Brain microvascular endothelial cell (primary cell): ENCODE results near the gene LRP6.

Source experiments
- DNase-seq: peaks from one replicate; pipeline ENCODE4 v3.0.0-alpha.2; 2020
- H3K27ac ChIP-seq: fragments of 250-450 bp; sonication (Bioruptor Pico); 2 replicates; pipeline ENCODE4 v1.5.1; 2020; ENCODE audit warnings: mild to moderate bottlenecking, moderate library complexity
- H3K27me3 ChIP-seq: fragments of 250-450 bp; sonication (Bioruptor Pico); replicated peaks from 2 replicates; pipeline ENCODE4 v1.5.1; 2020; ENCODE audit warnings: mild to moderate bottlenecking
- H3K36me3 ChIP-seq: fragments of 250-450 bp; sonication (Bioruptor Pico); replicated peaks from 2 replicates; pipeline ENCODE4 v1.5.1; 2020; ENCODE audit warnings: mild to moderate bottlenecking
- H3K4me3 ChIP-seq: 2 replicates; pipeline ENCODE4 v1.5.1; 2011; ENCODE audit warnings: low read depth, mild to moderate bottlenecking, control low read depth, low read length, moderate library complexity
- in situ Hi-C: cut with HindIII; loops from 2 replicates; pipeline ENCODE4 v1.10.0; 2017; ENCODE audit warnings: low sequenced_read_pairs, low pct_ligation_motif_present
- TF ChIP-seq, protein P1 (sequence below): IDR thresholded peaks from 2 replicates; pipeline ENCODE4 v1.5.1; 2011; ENCODE audit warnings: low read depth, mild to moderate bottlenecking, moderate library complexity, low read length, control low read depth, inconsistent platforms; ENCODE audit errors: missing control alignments

The LRP6 gene

DNA sequence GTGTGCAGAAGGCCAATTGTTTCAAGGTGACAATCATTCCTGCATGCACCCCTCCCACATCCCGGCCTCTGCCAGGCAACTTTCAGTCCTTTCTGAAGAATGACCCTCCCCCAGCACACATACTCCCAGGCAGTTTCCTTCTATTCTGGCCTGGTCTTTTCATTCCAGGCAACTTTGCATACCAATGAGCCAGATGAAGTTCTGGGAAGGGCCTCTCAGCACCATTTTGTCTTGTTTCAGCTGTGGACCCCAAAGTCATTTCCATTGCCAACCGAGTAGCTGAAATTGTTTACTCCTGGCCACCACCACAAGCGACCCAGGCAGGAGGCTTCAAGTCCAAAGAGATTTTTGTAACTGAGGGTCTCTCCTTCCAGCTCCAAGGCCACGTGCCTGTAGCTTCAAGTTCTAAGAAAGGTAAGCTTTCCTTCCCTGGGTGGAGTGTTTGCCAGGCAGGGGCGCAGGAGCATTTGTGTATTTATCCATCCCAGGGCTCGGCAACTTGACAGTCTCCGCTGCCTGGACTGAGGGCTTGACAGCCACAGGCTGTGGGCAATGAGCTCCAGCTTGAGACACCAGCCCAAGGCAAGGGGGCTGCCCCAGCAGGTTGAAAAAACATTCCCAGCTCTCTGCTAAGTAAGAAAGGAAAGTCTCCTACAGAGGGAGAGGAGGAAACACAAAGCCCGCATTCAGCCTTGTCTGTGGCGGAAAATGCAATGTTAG lies 179.7 kb downstream of the LRP6 start:
- in situ Hi-C loops = loop anchor here (25.0 kb wide), 1 partner anchor 250 kb away; no protein-coding TSS in a partner anchor

DNA sequence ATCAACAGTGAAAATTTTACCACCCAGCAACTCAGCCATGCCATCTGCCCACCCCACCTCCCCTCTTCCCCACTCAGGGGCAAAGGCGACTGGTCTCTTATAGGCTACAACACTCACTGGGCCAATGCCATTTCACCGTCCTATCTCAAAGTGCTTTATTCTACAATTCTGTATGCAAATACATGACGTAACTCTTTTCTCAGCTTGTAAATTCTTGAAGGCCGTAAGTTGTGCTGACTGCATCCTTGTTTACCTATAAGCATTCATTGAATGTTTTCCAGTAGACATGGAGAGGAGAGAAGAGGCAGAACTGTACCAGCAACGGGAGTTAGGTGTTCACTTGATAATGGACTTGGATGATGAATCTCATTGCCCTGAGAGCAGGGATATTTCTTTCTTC lies 180.5 kb downstream of the LRP6 start:
- Histone ChIP-seq H3K27ac (no peak overlapping the region), H3K36me3 (no peaks in the 10 kb centered on the region), H3K4me3 (no peak overlapping the region), H3K27me3 (no peaks in the 10 kb centered on the region)
- no peak for DNase-seq
- in situ Hi-C loops = loop anchor here (25.0 kb wide), 1 partner anchor 251 kb away; no protein-coding TSS in a partner anchor
- TF ChIP-seq, protein P1, sequence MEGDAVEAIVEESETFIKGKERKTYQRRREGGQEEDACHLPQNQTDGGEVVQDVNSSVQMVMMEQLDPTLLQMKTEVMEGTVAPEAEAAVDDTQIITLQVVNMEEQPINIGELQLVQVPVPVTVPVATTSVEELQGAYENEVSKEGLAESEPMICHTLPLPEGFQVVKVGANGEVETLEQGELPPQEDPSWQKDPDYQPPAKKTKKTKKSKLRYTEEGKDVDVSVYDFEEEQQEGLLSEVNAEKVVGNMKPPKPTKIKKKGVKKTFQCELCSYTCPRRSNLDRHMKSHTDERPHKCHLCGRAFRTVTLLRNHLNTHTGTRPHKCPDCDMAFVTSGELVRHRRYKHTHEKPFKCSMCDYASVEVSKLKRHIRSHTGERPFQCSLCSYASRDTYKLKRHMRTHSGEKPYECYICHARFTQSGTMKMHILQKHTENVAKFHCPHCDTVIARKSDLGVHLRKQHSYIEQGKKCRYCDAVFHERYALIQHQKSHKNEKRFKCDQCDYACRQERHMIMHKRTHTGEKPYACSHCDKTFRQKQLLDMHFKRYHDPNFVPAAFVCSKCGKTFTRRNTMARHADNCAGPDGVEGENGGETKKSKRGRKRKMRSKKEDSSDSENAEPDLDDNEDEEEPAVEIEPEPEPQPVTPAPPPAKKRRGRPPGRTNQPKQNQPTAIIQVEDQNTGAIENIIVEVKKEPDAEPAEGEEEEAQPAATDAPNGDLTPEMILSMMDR = no peak

More for the DNA sequence above, 179.7 kb downstream of the LRP6 start:
- no peak for DNase-seq
- H3K4me3 ChIP-seq = no peak overlapping the region
- H3K27me3 ChIP-seq = no peaks in the 10 kb centered on the region
- no peaks in the 10 kb centered on the region for H3K36me3 ChIP-seq
- TF ChIP-seq, protein P1 = no peak
- H3K27ac ChIP-seq = no peak overlapping the region

DNA sequence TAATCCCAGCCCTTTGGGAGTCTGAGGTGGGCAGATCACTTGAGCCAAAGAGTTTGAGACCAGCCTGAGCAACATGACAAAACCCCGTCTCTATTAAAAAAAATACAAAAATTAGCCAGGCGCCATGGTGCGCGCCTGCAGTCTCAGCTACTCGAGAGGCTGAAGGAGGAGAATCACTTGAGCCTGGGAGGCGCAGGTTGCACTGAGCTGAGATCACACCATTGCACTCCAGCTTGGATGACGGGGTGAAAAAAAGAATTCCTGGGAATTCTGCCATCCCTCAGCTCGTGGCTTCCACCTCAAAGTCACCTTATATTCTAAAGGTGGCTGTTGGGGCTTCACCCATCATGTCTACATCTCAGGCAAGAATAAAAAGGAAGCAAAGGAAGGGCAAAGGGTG lies 183.2 kb downstream of the LRP6 start:
- H3K27ac ChIP-seq = no peak overlapping the region
- TF ChIP-seq, protein P1 = no peak

DNA sequence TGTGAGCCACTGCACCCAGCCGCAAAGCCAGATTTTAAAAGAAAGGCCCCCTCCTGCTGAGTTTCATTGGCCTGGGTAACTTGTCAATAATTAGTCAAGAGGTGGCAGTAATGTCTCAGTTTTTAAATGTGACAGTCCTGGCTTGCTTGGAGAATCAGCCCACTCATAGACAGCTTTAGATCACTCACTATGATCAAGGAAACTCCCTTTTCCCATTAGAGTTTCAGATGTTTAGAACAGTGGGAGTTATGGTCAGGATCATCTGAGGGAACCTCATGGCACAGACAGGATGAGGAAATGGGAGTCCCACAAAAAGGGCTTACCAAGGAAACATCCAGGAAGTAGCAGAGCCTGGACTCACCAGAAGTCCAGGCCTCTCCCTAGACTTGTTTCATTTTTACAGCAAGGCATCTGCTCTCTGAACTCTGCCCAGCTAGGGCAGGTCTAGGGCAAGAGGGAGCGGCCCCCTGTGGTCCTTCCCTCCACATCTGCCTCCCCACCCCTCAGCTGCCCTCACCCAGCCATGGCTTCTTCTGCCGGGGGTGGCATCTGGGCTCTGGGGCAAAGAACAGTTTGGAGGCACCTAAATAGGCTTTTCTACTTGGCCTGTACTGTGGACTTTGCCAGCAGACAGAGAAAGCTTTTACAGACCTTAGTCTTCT lies 184.9 kb downstream of the LRP6 start:
- peak; percentile 33 for DNase-seq

More for the DNA sequence above, 183.2 kb downstream of the LRP6 start:
- in situ Hi-C loops = loop anchor here (25.0 kb wide), 1 partner anchor 254 kb away; no protein-coding TSS in a partner anchor
- Histone ChIP-seq H3K36me3 (no peaks in the 10 kb centered on the region), H3K4me3 (no peak overlapping the region), H3K27me3 (no peaks in the 10 kb centered on the region)
- no peak for DNase-seq

DNA sequence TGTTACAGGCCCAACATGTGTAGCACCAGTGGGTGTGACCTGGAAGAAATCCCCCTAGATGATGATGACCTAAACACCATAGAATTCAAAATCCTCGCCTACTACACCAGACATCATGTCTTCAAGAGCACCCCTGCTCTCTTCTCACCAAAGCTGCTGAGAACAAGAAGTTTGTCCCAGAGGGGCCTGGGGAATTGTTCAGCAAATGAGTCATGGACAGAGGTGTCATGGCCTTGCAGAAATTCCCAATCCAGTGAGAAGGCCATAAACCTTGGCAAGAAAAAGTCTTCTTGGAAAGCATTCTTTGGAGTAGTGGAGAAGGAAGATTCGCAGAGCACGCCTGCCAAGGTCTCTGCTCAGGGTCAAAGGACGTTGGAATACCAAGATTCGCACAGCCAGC lies 187.6 kb downstream of the LRP6 start:
- peak; percentile 51 for DNase-seq
- Histone ChIP-seq H3K4me3 (no peak overlapping the region), H3K27me3 (no peaks in the 10 kb centered on the region), H3K36me3 (no peaks in the 10 kb centered on the region), H3K27ac (no peak overlapping the region)
- in situ Hi-C loops = loop anchor here (25.0 kb wide), 1 partner anchor 258 kb away; no protein-coding TSS in a partner anchor
- TF ChIP-seq, protein P1 = no peak

More for the DNA sequence above, 184.9 kb downstream of the LRP6 start:
- Histone ChIP-seq H3K4me3 (no peak overlapping the region), H3K36me3 (no peaks in the 10 kb centered on the region), H3K27me3 (no peaks in the 10 kb centered on the region), H3K27ac (no peak overlapping the region)
- TF ChIP-seq, protein P1 = peak; percentile 43
- in situ Hi-C loops = loop anchor here (25.0 kb wide), 1 partner anchor 255 kb away; no protein-coding TSS in a partner anchor
